ENCODE measurements around the gene ATG16L2.

DNA sequence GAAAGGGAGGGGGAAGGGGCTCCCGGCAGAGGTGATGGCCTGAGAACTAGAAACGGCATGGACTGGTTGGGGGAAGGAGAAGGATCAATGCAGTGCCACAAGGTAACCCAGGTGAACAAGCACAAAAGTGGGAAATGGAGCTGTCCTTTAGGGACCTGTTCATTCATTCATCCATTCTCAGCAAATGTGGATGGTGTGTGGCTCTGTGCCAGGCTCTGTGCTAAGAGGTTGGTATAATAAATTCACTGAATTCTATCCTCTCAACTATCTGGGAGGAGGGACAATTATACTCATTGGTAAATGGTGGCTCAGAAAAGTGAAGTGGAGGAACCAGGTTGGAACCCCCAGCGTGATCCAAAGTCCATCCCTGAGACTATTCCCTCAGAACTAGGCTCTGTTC, 43.4 kb upstream of the ATG16L2 start:
- TF ChIP-seq, protein P1, sequence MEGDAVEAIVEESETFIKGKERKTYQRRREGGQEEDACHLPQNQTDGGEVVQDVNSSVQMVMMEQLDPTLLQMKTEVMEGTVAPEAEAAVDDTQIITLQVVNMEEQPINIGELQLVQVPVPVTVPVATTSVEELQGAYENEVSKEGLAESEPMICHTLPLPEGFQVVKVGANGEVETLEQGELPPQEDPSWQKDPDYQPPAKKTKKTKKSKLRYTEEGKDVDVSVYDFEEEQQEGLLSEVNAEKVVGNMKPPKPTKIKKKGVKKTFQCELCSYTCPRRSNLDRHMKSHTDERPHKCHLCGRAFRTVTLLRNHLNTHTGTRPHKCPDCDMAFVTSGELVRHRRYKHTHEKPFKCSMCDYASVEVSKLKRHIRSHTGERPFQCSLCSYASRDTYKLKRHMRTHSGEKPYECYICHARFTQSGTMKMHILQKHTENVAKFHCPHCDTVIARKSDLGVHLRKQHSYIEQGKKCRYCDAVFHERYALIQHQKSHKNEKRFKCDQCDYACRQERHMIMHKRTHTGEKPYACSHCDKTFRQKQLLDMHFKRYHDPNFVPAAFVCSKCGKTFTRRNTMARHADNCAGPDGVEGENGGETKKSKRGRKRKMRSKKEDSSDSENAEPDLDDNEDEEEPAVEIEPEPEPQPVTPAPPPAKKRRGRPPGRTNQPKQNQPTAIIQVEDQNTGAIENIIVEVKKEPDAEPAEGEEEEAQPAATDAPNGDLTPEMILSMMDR (IDR thresholded peaks at IDR 0.05), result no peak
- TF ChIP-seq ZFX (IDR thresholded peaks at IDR 0.05; ENCODE audit: borderline replicate concordance), result no peak

Measured in 22Rv1 (cell line).